ENCODE results near the gene TMCC1.
"Not testable (repeated sequence)": the region's sequence is repeated elsewhere in the genome, so short reads cannot be mapped to it uniquely, and the experiment has no call there.

The TMCC1 gene

DNA sequence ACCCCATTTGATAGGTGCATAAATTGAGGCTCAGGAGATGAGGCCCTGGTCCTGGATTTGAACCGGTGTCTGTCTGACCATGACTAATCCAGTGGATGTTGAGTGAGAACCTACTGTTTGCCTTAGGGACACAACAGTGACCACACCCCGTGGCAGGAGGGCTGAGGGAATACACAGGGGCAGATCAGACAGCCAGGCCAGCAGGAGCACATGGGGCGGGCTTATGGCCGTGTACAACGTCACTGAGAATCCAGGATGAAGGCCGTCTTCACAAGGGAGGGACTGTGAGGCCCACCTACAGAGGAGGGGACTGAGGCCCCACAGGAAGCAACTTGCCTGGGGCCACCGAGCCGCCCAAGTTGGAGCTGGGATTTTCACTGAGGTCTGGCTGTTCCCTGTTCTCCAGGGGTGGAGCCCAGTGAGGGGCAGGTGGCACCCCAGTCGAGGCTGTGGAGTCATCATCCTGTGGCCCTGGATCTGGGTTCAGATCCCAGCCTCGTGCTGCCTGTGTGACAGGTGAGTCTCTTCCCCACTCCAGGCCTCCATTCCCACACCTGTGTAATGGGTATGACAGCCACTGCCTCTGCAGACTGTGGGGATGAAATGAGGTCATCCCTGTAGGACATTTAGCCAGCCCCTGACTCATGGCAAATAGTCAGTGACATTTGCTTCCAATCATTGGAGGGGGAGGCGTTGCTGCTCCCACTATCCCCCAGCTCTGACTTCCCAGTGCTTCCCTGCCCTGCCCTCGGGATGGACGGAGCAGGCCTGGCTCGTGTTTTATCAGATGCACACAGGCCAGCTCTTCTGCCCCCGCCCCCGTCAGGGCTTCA lies 280.8 kb downstream of the TMCC1 start:
- DNase-seq (ENCODE audit: low read depth in 2 of 2, low spot score in 1 of 2), result no peak

- no peak for DNase-seq (ENCODE audit: low read depth in 2 of 2, low spot score in 1 of 2)
These were observed 281.5 kb downstream of the TMCC1 start for GRCh38 chr3:129611812-129612533.

GRCh38 chr3:129611446-129611800 lies 282.1 kb downstream of the TMCC1 start:
- no peak for DNase-seq (ENCODE audit: low read depth in 2 of 2, low spot score in 1 of 2)

- DNase-seq (ENCODE audit: low read depth in 2 of 2, low spot score in 1 of 2), result not testable (repeated sequence)
These were observed 282.6 kb downstream of the TMCC1 start for GRCh38 chr3:129610794-129611445.

DNA sequence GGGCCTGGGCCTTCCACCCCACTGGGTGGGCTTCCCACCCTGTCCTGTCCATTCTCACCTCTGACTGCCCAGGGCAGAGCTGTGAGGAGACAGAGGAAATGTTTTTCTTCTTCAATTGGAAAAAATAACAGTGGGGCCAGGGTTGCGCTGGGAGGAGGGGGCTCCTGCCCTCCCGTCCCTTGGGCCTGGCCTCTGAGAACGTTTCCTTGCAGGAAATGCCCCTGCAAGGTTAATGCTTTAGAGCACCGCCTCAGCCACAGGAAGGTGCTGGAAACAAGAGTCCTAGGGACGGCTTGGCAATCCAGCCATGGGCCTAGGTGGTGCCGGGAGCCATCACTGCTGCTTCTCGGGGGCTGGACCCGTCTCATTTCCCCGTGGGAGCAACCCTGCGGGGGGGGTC lies 283.2 kb downstream of the TMCC1 start:
- DNase-seq (ENCODE audit: low read depth in 2 of 2, low spot score in 1 of 2), result no peak

GRCh38 chr3:129609591-129610182 lies 283.8 kb downstream of the TMCC1 start:
- DNase-seq (ENCODE audit: low read depth in 2 of 2, low spot score in 1 of 2), result no peak

GRCh38 chr3:129608936-129609590 lies 284.4 kb downstream of the TMCC1 start:
- no peak for DNase-seq (ENCODE audit: low read depth in 2 of 2, low spot score in 1 of 2)

DNA sequence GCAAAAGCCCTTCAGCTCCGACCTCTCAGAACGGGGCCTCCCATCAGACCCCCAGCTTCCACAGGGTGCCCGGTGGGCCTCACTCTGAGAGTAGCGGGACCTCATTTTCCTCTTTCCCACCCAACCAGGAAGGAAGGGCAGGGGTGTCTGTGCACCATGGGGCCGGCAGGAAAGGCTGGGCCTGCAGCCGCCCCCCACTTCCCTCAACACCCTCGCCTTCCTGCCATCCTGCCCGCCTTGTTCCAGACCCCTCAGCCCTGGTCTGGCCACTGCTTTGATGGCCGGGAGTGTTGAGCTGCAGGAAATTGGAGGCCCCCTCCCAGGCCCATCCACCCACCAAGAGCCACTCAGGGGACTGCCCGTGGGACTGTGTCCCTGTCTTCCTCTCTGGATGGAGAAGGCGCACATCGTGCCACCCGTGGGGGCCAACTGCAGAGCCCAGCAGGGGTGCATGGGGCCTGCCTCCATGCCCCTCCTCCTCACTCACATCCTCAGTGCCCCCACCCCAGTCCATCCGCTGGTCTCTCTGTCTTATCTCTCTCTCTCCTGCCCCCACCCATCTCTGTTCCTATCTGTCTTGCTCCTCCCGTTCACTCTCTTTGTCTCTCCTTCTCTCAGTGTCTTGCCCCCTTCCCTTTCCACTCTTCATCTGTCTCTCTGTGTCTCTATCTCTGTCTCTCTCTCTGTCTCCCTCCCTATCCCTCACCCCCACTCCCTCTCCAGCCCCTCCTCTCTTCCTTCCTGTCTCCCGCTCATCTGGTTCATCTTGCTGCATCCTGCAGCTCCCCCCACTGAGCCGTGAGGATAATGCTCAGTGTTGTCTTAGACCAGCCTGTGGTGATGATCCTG lies 285.2 kb downstream of the TMCC1 start:
- no peak for DNase-seq (ENCODE audit: low read depth in 2 of 2, low spot score in 1 of 2)

DNA sequence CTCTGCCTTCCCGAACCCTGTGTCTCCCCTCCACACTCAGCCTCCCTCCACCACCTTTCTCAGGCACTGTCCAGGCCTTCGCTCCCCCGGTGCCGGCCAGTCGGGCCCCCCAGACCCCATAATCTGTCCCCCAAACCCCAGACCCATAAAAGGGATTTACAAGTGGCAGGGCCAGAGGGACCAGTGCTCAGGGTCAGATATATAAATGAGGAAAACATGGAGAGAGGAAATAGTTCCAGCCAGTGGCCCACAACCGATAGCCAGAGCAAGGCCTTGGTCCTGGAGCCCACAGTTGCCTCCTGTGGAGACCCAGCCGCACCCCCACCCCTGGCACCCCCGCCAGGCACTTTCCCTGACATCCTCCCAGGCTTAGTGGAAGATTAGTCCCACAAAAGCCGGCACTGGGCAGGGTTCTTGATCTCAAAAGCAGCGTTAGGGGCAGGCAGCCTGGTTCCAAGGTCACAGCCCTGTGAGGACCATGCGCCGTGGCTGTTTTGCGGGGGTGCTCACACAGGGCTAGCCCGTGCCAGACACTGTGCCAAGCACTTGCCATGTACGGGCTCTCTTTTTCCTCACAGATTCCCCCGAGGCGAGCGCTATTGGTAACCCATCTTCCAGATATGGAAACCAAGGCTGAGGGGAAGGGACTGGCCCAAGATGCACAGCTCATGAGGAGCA lies 286.0 kb downstream of the TMCC1 start:
- DNase-seq (ENCODE audit: low read depth in 2 of 2, low spot score in 1 of 2), result no peak

DNA sequence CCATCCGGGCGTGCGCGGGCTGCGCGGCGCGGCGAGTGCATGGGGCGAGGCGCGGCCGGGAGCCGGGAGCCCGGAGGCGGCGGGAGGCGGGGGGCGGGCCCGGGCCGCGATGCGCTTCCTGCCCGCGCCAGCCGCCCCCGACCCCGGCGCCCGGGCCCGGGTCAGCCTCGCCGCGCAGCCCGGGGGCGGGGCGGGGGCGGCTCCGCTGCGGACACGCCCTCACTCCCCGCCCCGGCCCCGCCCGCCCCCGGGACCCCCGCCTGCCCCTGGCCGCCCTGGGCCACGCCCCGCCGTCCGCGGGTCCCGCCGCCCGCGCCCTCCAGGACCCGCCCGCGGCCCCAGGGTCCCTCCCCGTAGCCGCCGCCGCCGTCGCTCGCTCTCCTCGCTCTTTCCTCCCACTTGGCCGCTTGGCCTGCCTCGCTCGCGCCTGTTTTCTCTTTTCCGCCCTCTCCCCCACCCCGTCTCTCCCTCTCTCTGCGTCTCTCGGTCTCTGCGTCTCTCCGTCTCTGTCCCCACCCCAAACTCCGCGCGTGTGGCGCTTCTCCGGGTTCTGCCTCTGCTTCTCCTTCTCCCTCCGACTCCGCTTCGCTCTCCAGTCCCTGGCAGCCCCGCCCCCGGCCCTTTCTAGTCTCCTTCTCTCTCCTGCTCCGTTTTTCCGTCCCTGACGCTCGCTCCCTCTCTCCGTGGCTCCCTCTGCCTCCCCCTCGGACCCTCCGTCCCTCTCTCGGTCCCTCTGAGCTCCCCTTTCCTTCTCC lies 286.7 kb downstream of the TMCC1 start, which contains the start of gene PLXND1:
Gene PLXND1 (minus strand): TSS at position 41 of the 755 bp plus-strand sequence. CDS start 37 bp downstream, at position 4.
- no peak for DNase-seq (ENCODE audit: low read depth in 2 of 2, low spot score in 1 of 2)

- no peak for DNase-seq (ENCODE audit: low read depth in 2 of 2, low spot score in 1 of 2)
These were observed 287.4 kb downstream of the TMCC1 start for GRCh38 chr3:129605922-129606635.

- DNase-seq (ENCODE audit: low read depth in 2 of 2, low spot score in 1 of 2), result no peak
These were observed 288.1 kb downstream of the TMCC1 start for GRCh38 chr3:129605203-129605921.

- no peak for DNase-seq (ENCODE audit: low read depth in 2 of 2, low spot score in 1 of 2)
These were observed 288.7 kb downstream of the TMCC1 start for GRCh38 chr3:129604767-129605166.

DNA sequence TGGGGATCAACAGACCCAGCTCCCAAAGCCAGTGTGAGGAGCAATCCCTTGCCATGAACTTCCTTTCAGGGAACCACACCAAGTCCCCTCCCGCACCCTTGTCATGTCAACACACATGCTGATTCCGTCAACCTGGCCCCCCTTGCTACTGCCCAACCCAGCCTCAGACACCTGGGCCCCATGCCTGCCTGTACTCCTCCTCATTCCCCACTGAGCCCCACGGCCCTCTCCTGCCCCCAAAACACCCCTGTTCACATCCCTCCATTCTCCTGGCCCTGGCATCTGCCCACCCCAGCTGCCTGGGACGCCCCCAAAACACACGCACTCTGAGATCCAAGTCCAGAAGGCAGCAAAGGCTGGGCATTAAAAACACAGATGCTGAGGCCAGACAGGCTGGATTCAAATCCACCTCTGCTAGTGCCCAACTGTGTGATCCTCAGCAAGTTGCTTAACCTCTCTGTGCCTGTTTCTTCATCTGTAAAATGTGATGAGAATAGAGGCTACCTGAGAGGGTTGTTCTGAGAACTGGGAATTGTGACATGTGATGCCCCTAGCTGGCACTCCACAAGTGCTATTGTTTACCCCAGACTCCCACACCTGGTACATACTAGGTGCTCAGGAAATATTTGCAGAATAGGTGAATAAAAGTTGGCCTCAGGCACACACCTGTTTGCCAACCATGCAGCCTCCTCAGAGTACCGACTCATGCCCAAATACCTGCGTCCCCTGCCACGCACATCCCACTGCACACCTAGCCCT lies 289.3 kb downstream of the TMCC1 start:
- no peak for DNase-seq (ENCODE audit: low read depth in 2 of 2, low spot score in 1 of 2)

- no peak for DNase-seq (ENCODE audit: low read depth in 2 of 2, low spot score in 1 of 2)
These were observed 290.0 kb downstream of the TMCC1 start for GRCh38 chr3:129603561-129603942.

DNA sequence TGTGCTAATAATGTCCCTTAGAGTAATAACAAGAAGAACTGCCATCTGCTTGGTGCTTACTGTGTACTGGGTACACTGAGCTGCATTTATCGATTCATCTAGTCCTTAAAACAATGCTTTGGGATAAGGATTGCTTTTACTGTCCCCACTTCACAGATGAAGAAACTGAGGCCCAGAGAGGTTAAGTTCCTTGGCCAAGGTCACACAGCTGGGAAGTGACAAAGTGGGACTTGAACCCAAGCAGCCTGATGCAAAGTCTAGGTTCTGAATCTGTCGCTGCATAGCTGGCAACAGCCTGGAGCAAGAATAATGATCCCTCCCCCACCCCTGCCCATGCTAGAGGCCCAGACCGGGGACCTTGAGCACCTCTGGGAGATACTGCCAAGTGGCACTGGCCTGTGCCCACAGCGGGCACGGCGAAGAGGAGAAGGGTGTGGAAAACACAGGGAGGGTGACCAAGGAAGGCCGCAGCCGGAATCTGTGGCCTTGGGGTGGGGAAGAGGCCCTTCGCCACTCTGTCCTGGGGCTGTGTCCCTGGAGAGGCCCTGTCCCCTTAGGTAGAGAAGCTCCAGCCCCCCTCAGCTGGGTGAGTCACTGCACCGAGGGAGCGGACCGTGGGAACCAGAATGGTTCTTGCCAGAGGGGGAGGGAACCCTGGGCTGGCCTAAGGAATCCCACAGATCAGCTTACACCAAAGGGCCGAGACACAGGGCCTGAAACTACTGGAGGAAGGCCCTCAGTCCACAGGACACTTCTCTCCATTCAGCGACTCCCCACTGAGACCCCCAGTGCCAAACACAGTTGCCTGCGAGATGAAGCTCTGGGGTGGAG lies 290.6 kb downstream of the TMCC1 start:
- DNase-seq (ENCODE audit: low read depth in 2 of 2, low spot score in 1 of 2), result no peak
